Hematopoietic multipotent progenitor cell treated with erythropoietin and hydrocortisone succinate and interleukin-3 and kit ligand, for 17 days (in vitro differentiated cells): ENCODE data around the gene GDAP1L1.

ENCODE experiments used
- DNase-seq: peaks from one replicate; pipeline ENCODE4 v3.0.0-alpha.2; 2015; ENCODE audit warnings: low spot score

The GDAP1L1 gene

DNA sequence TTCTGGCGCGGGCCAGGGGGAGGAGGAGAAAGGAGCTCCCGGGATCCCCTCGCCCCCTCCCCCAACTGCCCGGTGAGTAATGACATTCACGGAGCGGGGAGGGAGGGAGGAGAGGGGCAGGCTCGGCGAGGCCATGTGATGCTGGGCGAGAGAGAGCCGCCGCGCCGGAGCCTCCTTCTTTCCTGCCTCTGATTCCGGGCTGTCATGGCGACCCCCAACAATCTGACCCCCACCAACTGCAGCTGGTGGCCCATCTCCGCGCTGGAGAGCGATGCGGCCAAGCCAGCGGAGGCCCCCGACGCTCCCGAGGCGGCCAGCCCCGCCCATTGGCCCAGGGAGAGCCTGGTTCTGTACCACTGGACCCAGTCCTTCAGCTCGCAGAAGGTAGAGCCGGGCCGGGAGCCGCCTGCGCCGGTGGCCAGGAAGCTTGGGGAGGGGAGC, at the start of gene GDAP1L1:
Gene GDAP1L1, plus strand, starts transcription at position 178 of the 441 bp plus-strand sequence. Its CDS starts 27 bp downstream, at position 205.
- DNase-seq: no peak

DNA sequence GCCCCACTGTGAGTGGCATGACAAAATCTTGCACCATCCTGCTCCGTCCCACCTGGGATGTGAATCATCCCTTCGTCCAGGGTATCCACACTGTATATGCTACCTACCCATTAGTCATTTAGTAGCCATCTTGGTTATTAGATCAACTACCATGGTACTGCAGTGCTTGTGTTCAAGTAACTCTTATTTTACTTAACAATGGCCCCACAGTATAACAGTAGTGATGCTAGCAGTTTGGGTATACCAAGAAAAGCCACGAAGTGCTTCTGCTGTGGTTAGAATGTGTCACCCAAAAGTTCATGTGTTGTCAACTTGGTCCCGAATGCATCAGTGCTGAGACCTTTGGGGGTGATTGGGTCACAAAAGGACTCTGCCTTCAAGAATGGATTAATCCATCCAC, 48.2 kb upstream of the GDAP1L1 start:
- no peak for DNase-seq

DNA sequence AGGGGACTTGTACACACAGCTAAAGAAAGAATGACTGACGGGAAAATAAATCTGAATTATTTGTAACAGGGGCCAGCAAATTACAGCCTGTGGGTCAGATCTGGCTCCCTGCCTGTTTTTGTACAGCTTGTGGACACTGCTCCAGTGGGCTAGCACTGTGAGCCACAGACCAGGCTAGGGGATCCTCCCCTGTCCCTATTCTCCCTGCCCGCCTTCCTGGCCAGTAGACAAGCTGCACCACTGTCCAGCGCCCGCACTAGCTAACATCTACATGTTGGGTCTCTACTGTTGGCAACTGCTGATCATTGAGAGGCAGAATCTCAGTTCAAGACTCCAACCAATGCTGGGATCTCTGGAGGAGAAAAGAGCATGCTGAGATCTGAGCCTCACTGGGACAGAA, 47.2 kb upstream of the GDAP1L1 start:
- DNase-seq: no peak

DNA sequence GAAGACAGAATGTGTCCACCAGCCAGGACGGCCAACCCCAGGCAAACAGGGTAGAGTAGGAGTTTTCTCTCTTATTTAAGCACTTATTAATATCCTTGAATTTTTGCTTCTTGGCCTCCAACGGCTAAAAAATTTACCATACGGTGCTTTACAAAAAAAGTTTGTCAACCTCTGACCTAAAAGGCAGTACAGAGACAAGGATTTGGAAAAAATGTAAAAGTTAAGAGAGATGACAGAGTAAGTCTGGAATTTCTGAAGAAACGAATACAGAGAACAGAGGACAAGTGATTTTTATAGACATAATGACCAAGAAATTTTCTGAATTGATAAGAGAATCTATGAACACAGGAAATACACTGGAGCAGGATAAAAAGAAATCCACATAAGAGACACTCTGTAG, 46.7 kb upstream of the GDAP1L1 start:
- DNase-seq: no peak

DNA sequence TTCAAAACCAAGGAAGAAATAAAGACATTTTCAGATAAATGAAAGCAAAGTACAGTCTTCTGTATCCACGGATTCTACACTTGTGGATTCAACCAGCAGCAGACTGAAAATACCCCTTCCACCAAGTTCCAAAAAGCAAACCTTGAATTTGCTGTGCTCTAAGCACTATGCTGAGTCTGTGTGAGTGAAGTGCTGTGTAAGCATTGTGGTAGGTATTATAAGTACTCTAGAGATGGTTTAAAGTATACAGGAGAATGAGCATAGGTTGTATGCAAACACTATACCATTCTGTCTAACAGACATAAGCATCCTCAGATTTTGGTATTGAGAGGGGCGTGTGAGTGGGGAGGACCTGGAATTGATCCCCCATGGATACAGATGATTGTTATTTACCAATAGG, 46.1 kb upstream of the GDAP1L1 start:
- no peak for DNase-seq

DNA sequence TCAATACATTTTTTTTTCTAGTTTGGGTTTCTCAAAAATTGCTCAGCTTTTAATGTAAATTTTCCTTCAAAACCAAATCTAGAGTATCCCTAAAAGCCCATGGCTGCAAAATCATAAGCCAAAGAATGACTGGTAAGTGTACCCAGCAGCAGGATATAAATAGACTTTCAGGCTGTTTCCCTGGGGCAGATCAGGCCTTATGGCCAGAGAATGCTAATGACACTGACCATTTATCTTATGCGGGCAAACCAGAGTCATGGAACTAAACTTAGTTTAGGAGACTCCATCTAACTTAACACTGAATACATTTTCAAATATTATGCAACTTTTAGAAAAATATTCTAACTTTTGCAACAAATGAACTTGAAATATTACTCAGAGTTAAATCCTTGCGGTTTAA, 43.9 kb upstream of the GDAP1L1 start:
- no peak for DNase-seq

DNA sequence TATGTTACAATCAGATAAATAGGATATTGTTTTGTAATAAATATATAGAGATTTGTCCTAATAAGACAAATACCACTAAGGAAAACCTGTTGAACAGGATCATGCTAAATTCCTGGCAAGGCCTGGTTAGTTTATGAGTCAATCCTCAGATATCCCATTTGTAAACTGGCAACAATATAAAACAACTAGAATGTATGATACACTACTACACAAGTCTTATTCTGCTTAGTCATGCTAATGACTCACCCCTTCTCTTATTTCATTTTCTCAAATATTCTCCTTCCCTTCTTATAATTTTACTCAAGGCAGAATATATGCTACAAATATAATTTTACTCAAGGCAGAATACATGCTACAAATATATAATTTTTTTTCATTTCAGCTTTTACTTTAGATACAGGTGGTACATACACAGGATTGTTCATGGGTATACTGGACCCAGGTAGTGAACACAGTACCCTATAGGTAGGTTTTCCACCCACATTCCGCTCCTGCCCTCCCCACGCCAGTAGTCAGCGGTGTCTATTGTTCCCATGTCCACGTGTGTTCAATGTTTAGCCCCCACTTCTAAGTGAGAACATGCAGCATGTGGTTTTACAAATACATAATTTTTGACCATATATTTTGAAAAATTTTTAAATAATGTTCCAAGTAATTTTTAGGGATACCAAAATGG, 42.8 kb upstream of the GDAP1L1 start:
- DNase-seq: peak; percentile 77

DNA sequence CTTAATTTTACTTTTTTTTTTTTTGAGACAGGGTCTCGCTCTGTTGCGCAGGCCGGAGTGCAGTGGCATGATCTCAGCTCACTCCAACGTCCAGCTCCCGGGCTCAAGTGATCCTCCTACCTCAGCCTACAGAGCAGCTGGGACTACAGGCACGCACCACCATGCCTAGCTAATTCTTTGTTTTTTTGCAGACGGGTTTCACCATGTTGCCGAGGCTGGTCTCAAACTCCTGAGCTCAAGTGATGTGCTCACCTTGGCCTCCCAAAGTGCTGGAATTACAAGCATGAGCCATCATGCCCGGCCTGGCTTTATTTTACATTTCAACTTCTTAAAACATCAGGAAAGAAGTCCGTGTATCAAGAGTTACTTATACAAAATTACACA, 42.3 kb upstream of the GDAP1L1 start:
- DNase-seq: no peak

DNA sequence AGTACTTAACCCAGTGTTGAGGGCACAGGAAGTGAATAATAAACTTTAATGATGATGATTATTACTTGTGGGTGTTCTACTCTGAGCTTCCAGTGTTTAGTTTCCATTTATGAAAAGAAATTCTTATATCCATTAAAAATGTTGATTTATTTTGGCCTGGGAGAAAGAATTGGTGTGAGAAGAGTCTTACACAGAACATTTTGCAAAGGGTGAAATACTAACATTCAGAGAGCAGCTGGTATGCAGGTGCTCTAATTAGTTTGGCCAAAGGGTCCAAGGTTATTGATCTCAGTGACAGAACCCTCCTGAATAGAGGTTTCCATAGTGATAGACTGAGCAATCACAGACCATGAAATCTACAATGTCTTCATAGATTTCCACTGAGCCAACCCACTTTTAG, 41.0 kb upstream of the GDAP1L1 start:
- DNase-seq: no peak

DNA sequence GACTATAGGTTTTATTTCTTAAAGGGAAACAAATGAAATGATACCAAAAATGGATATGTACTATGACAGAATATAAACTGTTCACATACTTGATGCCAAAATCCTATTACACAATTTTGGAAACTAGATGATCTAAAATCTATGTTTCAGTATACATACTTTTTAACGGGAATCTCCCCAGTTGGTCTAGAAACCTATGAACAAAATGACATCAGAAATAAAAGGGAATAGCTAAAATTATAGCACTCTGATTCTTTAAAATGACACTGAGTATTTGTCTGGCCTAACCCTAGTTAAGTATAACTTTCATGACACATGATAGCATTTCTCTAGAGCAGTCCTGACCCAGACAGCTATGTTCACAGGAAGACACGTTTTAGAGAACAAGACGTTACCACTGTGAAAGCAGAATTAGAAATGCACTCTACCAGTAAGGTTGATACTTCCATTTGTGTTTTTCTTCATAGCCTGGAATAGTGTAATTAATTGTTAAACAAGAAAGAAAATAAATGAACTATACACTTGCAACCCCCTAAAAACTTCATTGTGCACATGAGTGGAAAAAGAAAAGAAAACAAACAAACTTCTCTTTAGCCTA, 39.9 kb upstream of the GDAP1L1 start:
- DNase-seq: no peak

DNA sequence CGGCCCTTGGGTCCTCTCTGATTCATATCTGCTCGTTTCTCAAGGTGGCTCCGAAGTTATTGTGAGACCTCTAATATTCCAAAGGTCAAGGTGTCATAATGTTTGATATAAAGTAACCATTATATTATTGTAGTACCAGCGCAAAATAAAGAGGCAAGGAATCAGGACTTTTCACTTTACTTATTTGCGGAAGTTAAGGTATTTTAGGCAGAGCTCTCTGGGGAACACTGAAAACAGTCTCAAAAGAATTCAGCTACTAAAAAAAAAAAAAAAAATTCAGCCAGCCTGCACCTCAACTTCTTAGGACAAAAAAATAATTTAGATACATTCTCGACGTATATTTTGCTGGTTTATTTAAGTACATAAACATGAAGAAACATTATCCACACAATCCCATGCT, 38.9 kb upstream of the GDAP1L1 start:
- no peak for DNase-seq

DNA sequence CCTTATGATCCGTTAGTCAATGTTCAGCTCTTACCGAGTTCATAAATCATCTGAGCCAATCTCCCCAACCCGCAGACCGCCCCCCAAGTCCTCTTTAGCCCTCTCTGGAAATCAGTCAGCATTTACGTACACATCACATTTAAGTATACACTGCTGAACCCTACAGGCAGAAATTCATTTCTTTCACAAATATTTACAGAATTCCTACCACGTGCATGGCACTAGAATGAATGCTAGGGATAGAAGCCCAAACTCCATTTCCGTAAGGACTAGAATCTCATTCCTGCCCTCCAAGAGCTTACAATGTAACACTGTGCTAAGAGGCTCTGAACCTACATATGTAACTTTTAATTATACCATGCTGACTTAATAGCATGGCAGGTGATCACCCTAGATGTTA, 38.3 kb upstream of the GDAP1L1 start:
- DNase-seq: no peak

DNA sequence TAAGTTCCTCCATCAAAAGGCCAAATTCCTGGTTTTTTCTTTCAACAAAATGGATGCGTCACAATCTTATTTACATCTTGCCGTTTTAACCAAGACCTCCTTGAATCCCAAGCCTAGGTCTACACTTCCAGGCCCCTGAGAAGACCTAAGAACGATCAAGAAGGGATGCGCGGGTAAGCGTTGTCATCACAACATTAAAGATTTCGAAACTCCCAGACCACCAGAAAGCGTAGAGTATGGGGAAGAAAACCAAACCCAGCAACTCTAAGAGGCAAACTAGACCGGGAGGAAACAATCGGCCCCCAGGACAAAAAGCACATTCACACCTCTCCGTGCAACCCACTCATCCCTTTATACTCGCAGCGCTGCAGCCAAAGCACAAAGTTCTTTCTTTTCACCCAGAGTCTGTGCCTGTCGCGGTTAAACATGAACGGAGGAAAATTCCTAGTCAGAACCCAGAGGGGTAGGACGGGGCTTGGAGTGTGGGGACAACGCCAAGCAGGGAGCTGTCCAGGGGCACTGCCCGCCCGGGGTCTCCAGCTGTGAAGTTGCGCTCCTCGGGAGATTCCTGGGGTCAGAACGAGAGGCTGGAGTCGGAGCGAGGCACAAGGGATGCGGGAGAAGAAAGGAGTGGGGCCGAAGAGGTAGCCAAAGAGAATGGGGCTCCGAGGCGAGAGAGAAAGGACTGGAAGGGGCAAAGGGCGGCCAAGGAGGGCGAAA, 37.3 kb upstream of the GDAP1L1 start:
- DNase-seq: peak; percentile 59

DNA sequence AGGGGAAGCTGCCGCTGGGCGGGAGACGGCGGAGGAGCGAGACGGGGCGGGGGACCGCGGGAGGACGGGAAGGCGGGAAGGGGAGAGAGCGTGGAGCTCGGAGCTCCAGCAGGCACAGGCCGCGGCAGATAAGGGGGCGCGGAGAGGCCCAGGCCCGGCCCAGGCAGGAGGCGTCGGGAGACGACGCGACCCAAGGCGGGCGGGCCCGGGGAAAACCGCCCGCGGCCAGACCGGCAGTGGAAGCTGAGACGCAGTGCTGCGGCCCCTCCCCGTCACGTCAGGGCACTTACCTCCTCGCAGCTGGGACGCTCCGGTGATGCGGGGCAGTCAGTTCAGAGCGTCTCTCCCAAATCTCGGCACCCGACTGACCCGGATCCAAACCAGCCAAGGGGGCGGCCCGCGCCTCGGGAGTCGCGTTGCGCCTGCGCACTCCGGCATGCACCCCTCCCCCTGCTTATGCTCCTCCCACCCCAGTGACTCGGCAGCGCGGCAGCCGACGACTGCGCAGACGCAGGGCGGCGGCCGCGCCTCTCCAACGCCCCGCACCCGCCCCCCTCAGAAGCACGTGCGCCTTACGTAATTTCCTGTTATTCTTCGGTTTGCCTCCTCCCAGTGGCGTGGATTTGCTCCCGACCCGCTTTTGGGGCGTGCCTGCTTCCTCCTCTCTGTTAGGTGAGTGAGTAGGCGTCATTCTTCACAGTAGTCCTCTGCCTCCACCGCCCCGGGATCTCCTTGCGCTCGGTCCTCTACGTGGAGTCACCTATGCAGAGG, 36.5 kb upstream of the GDAP1L1 start, which contains the start of gene OSER1:
Gene OSER1, minus strand, starts transcription at position 366 of the 771 bp plus-strand sequence. CDS start 3,814 bp downstream, outside the sequence.
- DNase-seq: peak; percentile 99

DNA sequence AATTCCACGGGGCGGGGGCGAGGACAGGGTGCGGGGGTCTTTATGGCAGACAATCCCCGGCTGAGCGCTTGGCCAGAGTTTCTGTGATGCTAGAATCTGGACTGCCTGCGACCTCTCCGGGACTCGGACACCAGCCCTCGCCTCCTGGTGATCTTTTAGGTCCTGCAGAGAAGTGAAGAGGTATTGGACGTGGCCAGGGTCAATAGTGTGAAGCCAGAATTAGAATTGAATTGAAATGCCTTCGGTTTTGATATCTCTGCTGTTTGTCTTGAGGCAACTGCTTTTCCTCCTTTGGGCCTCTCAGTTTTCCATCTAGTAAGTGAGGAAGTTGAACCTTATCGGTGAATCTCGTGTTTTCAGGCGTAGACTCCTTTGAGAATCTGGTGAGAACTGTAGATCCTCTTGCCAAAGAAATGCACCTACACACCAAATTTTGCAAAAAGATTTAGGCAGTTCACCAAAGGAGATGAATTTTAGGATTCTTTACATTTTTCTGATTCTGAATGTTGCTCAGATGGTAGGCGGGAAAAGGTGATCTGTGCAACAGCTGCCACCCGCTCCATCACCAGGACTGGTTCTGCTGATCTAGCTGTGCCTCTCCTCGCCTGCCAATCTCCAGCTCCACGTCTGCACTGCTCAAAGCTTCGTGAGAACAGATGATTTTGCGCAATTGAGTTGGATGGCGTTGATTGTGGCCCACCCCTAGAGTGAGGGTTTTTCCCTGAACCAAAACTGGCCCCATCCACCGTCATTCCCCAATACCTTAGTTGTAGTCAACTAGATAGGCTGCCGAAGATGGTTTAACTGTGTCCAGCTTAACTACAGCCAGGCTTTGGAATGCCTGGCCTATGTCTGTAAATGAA, 35.7 kb upstream of the GDAP1L1 start:
- peak; percentile 83 for DNase-seq

DNA sequence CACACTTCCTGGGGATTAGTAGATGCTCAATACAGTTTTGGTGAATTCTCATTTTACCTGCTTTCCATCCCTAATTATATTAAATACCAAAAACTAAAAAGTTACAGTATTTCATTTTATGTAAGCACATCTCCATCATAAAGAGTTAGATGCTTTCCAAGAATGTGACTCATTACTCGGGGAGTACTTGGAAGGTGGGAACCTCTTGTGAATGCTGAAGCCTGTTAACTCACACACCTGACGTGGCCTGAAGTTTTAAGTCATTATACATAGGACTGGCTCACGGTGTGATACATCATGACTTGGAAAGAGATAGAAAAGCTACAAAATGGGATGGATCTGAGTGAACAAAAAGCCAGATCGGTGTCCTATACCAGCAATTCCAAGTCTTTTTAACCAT, 34.3 kb upstream of the GDAP1L1 start:
- DNase-seq: no peak

DNA sequence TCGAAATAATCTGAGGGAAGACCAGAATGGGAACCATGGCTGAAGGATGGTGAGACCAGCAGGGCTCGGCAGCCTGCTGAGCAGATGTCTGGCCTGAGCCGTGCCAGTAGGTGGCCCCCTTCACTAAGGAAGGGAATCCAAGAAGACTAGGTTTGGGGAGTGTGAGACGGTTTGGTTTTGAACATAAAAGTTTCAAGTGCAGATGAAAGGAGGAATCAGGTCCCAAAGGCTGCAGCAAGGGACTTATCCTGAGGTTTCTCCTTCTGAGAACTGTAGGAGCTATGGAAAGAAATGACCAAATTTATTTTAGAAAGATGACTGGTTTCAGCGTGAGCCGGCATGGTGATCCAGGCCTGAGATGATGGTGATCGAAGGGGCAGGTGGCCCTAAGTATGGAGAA, 32.0 kb upstream of the GDAP1L1 start:
- peak; percentile 81 for DNase-seq

DNA sequence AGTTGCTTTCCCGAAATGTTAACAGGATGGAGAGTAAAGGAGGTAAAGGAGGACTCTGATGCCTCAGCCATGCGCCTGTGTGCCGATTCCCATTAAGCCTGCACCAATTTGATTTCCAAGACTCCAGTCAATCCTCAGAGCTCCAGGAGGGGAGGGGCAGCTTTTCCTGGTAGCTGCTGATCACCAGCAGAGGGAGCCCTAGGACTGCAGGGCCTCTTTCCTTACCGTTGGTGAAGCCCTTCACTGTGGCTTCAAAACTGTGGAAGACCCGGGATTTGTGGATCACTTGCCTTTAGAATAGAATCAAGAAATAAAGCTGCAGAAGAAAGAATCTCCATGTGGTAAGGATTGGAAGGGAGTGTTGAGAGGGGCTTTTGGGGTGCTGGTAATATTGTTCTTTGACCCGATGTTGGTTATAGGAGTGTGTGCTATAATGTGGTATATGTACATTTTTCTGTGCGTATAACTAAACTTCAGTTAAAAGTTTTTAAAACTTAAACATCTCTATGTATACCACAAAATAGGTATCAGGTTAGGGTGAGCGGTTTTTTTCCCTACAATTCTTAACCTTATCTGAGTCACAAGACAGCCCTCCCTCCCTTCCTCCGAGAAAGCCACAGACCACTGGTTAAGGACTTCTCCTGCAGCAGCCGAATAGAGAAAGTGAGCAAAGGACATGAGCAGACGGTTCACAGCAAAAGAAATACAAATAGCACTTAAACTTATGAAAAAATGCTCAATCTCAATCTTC, 29.6 kb upstream of the GDAP1L1 start:
- peak; percentile 91 for DNase-seq

DNA sequence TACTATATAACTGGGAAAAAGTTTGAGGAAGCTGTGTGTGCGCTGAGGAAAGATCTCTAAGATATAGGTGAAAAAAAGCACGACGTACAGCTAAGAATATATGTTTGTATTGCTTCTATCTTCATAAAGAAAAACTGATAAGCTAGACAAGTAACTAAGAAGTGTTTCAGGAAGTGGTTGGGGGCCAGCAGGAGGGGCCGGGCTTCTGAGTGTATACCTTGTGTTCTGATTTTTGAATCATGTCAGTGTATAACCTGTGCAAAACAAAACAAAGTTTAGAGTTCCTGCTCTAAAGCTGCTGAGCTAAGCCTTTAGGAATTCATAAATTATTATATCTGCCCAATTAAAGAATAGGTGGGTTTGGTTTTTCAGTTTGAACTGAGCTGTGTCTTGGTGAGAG, 28.7 kb upstream of the GDAP1L1 start:
- DNase-seq: peak; percentile 11

DNA sequence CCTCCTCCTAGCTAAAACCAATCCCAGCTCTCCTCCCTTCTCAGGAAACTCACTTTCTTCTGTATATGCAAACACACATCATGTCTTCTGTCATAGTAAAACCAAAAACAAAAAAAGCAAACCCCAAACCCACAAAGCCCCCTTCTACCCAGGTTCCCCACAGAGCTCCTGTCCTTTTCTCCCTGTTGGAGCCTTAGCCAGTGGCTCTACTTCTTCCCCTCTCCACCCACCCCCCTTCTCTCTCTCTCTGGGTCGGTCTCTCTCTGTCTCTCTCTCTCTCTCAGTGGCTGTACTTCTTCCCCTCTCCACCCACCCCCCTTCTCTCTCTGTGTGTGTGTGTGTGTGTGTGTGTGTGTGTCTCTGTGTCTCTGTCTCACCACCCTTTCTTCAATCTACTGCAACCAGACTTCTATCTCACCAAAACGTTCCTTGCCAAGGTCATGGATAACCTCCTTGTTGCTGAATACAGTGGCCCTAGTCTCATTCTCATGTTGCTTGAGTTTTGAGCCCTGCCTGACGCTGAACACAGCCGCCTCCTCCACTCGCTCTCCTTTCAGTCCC, 27.9 kb upstream of the GDAP1L1 start:
- no peak for DNase-seq
